ENCODE results near the gene ZNF678.

GRCh38 chr1:227541796-227542152, 21.6 kb upstream of the ZNF678 start:
- TF ChIP-seq EZH2 (IDR thresholded peaks at IDR 0.05; ENCODE audit: low read length, missing control alignments), result no peak
- TF ChIP-seq CTCF (conservative IDR thresholded peaks at IDR 0.05 in 1 of 2, IDR thresholded peaks at IDR 0.05 in 1 of 2; ENCODE audit: low read depth in 1 of 2, low read length in 2 of 2), result no peak
